GM19468 (cell line): ENCODE results near the gene CYP2A13.
"Not testable (repeated sequence)": the region's sequence is repeated elsewhere in the genome, so short reads cannot be mapped to it uniquely, and the experiment has no call there.

Experiments
- ATAC-seq: cut with Tn5 transposase; IDR thresholded peaks from one replicate; pipeline ENCODE4 v1.9.1; 2021; ENCODE audit warnings: mild to moderate bottlenecking, moderate library complexity, moderate number of reproducible peaks; ENCODE audit not compliant: unreplicated experiment; ENCODE audit errors: extremely low read depth

The CYP2A13 gene

DNA sequence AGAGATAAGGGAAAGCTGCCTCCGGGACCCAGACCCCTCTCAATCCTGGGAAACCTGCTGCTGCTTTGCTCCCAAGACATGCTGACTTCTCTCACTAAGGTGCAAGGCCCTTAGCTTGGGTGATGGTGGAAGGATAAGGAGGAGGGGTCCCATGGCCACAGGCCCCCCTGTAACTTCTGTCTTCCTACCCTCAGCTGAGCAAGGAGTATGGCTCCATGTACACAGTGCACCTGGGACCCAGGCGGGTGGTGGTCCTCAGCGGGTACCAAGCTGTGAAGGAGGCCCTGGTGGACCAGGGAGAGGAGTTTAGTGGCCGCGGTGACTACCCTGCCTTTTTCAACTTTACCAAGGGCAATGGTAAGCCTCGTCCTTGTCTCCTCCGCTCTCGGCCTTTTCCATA is 28.0 kb downstream of the CYP2A13 start:
- no peak for ATAC-seq

DNA sequence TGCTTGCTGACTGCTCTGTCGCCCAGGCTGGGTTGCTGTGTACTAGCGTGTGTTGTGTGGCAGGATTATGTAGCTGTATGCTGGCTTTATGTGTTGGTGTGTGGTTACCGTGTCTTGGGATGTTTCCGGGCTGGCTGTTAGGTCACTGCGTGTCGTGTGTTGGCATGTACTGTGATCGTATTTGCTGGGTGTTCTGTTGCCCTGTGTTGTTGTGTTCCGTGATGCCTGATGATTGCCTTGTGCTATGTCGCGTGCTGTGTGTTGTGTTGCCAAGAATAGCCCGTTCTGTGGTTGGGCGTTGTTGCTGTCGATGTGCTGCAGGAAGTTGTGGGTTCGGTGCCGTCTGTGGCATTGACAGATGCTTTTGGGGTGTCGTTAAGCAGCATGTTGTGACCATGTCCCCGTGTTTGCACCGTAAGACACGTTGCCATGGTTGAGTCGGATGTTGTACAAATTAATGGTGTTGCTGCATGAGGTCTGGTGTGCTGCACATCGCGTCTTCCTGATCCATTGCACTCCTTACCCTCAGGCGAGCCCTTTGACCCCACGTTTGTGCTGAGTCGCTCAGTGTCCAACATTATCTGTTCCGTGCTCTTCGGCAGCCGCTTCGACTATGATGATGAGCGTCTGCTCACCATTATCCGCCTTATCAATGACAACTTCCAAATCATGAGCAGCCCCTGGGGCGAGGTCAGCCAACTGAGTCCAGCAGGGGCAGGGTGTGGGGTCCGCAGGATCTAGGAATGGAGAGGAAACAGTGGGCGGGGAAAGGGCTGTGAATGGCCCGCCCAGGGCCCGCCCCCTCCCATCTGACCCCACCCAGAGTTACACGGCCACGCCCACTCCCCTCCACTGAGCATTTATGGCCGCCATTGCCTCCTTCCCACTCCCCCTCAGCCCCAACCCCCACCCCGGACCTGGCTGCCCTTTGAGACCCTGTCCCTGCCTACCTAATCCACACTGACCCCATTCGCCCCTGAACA is 33.0 kb downstream of the CYP2A13 start:
- not testable (repeated sequence) for ATAC-seq

DNA sequence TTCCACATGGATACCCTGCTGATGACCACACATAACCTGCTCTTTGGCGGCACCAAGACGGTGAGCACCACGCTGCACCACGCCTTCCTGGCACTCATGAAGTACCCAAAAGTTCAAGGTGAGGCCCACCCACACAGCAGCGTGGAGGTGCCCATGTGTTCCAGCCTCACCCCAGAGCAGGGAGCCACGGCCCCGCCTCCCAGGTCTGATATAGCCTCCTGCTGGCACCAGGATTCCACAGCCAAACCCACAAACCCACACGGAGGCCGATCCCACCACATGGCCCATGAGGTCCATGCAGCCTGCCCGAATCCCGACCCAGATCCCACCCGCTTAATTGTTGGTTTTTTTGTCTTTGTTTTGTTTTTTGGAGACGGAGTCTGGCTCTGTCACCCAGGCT is 34.6 kb downstream of the CYP2A13 start:
- ATAC-seq: not testable (repeated sequence)

DNA sequence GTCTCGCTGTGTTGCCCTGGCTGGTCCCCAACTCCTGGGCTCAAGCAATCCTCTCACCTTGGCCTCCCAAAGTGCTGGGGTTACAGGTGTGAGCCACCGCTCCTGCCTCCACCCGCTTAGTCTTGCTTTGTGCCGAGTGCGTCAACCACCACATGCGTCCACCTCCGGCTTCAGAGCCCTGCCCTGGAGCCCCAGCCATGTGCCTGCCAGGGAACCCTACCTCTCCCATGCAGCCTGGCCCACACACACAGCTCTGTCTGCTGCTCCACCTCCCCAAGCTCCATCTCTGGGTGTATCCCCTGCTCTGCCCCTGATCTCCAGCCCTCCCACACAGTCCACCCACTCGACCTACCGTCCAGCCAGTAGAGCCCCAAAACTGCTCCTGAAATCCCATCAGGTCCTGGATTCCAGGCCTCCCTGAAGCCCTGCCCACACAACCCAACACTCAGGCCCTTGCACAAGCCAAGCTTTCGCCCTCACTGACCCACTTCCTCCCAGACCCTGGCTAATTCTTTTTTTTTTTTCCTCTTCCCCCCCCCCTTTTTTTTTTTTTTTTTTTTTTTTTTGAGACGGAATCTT is 35.6 kb downstream of the CYP2A13 start:
- ATAC-seq: no peak

DNA sequence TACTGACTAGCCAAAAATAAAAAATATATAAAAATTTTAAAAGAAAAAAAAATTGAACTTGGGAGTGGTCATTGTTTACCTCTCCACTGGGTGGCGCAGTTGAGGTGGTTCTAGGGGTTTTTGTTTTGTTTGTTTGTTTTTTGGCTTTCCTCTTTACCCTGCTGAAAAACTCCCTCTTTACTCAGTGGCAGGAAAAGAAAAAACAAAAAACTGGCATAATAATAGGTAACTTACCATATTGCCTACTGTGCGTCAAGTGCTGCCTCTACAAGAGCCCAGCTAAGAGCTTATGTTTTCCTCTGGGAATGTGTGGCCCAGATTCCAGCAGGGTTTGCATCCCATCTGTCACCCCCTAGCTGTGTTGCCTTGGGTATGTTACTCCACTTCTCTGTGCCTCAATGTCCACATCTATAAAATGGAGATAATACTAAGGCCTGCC is 38.5 kb downstream of the CYP2A13 start:
- ATAC-seq: not testable (repeated sequence)

DNA sequence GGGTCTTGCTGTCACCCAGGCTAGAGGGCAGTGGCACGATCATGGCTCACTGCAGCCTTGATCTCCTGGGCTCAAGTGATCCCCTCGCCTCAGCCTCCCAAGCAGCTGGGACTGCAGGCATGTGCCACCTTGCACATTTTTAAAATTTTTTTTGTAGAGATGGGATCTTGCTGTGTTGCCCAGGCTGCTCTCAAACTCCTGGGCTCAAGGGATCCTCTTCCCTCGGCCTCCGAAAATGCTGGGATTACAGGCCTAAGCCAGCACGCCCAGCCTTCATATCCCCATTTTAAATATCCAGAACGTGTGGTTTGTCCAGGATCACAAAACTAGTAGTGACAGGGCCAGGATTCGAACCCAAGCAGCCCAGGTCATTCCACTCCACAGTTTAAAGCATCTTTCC is 39.1 kb downstream of the CYP2A13 start:
- ATAC-seq: not testable (repeated sequence)

DNA sequence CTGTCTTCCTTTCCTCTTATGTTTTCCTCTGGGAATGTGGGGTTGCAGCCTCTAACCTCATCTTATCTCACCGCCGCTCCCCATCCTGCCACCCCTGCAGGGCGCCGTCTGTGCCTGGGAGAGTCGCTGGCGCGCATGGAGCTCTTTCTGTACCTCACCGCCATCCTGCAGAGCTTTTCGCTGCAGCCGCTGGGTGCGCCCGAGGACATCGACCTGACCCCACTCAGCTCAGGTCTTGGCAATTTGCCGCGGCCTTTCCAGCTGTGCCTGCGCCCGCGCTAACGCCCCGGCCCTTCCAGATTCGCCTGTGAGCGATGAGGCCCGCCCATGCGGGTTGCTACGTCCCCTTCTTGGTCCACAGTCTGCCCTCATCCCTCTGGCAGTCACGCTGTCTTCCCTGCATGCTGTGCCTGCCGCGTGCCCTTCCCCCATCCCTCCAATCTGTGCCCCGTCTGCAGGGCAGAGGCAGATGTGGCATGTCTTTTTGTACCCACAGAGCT is 39.6 kb downstream of the CYP2A13 start:
- ATAC-seq: not testable (repeated sequence)

DNA sequence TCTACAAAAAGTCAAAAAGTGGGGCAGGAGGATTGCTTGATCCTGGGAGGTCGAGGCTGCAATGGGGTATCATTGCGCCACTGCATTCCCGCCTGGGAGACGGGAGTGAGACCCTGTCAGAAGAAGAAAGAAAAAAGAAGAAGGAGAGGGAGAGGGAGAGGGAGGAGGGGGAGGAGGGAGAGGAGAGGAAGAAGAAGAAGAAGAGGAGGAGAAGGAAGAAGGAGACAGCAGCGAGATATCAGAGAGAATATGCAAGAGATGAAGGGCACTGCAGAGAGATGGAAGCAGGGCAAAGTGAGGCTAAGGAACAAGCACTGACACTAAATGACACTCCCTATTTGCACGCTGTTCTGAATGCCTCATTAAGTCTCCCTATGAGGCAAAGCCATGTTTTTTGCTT is 40.4 kb downstream of the CYP2A13 start:
- ATAC-seq: no peak

DNA sequence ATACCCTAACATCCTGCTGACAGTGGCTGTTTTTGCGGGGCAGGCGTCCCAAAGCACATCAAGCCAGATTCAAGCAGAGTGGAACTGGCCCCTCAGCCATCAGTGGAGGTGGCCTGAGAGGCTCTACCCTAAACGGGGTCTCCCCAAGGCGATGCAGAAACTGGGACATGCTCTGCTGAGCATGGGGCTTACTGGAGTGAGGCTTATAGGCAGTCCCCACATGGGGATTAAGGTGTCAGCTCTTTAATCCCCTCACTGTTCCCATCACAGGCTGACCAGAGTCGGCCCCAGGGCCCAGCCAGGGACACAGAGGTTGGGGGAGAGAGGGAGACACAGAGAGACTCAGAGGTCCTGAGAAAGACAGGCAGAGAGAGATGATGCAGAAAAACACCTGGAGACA is 42.9 kb downstream of the CYP2A13 start:
- no peak for ATAC-seq

DNA sequence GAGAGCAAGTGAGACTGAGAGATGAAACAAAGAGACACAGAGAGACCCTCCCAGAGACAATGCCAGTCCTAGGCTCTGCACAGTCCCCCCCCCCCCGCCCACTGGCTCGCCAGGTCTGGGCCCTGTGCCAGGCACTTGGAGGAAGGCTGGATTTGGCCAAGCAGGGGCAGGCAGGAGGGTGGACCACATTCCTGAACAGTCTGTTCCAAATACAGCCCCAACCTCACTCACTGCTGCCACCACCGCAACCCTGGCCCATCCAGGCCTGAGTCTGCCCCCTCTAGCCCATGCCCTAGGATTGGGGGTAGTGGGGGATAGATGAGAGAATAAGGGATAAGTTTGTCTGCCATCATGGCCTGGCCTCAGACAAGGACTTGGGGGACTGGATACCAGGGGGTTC is 45.0 kb downstream of the CYP2A13 start:
- ATAC-seq: no peak

DNA sequence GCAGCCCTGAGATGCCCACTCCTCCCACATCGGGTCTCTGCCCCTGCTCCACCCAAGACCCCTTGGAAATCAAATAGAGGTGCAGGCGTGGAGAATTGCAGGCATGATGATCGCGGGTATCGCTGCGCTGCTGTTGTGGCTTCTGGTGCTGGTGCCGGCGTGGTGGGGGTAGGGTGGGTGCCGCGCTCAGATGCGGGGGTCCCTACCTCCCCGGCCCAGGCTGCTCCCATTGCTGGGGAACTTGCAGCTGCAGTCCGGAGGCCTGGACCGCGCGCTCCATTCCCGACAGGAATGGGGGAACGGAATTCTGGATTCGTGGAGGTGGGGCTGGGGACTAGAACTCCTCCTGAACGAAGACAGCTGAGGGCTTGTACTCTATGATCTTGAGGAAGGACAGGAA is 46.4 kb downstream of the CYP2A13 start:
- ATAC-seq: no peak

DNA sequence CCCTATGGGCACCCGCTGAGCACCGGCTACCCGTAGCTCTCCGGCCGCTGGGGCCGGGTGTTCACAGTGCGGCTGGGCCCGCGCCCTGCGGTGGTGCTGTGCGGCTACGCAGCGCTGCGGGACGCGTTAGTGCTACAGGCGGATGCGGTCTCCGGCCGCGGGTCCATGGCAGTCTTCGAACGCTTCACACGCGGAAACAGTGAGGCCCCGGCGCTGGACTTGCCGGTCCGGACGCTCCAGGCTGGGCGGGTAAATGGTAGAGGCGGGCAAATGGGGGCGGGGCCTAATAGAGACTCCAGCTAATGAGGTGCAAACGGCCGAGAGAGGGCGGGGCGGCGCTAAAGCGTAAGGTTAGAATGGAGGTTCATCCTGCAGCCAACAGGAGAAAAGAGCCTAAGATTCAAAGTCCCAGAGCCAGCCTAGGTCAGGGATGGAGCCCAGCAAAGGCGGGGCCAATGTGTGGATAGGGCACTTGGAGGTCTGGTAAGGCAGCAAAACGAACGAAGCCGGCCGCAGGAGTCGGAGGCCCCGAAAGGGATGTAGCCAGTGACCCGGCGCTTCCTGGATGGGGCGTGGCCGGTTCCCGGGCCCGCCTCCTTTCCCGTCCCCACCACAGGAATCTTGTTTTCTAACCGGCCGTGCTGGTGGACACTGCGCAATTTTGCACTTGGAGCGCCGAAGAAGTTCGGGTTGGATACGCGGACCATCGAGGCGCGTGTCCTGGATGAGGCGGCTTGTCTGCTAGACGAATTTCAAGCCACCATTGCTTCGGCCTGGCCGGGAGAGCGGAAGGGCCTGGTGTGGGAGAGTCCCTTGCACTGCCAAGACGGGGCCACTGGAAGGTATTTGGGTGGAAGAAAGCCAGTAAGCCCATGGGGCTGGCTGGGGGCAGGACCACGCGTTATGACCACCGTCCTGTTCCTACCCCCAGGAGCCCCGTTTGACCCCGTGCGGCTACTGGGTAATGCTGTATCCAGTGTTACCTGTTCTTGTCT is 47.4 kb downstream of the CYP2A13 start:
- not testable (repeated sequence) for ATAC-seq

DNA sequence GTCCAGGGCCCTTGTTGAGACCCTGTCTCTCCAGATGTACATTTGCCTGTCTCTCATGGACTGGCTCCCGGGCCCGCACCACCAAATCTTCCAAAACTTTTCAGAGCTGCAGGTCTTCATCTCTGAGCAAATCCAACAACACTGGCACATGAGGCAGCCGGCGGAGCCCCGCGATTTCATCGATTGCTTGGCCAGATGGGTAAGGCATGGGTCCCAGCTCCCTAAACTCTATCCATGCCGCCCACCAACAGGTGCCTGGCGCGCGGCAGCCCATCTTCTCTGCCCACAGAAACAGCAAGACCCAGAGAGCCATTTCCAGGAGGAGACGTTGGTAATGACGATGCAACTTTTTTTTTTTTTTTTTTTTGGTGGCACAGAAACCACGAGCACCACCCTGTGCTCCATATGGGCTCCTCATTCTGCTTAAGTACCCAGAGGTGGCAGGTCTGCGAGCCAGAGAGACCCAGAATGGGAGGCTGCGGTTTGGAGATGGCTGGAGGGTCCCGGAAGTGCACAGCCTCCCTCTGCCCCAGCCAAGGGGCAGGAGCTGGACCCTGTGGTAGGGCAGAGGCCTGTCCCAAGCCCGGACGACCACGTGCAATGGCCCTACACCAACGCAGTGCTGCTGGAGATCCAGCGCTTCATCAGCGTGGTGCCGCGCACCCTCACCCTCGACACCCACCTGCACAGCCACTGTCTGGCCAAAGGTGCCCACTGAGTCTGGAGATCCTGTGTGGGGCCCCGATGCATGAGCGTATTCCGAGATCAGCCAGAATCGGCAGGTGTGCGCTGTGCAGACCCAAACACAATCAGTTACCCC is 48.6 kb downstream of the CYP2A13 start:
- no peak for ATAC-seq

DNA sequence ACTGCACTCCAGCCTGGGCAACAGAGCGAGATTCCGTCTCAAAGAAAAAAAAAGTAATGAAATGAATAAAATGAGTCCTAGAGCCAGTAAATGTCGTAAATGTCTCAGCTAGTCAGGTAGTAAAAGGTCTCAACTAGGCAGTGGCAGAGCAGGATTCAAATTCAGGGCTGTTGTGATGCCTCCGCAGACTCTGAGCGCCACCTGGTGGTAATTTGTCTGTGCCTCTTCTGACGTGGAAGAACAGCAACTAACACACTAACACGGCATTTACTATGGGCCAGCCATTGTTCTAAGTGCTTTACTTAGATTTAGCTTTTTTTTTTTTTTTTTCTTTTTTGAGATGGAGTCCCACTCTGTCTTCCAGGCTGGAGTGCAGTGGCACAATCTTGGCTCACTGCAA is 56.2 kb downstream of the CYP2A13 start:
- ATAC-seq: no peak
